ENCODE results near the gene HTRA3.
"Not testable (repeated sequence)": the region's sequence is repeated elsewhere in the genome, so short reads cannot be mapped to it uniquely, and the experiment has no call there.

The HTRA3 gene

GRCh38 chr4:8345946-8346814, 76.6 kb downstream of the HTRA3 start:
- Histone ChIP-seq H4K20me1 (ENCODE audit: insufficient read depth, low read length) (no peaks in the 10 kb centered on the region), H3K9ac (ENCODE audit: low read length) (no peak overlapping the region), H3K4me2 (ENCODE audit: low read length) (no peak overlapping the region), H3K4me1 (ENCODE audit: low read length) (peaks cover 5% of the 10 kb centered on the region; the same call in 1 of the 2 replicates), H3K4me3 (ENCODE audit: low read length) (no peak overlapping the region), H3K27ac (ENCODE audit: low read length) (no peak overlapping the region), H3K79me2 (ENCODE audit: low read length) (no peaks in the 10 kb centered on the region), H3K36me3 (replicated peaks; ENCODE audit: low read depth, low read length) (no peaks in the 10 kb centered on the region), H3K27me3 (ENCODE audit: low read depth, low read length) (no peaks in the 10 kb centered on the region), H2AFZ (ENCODE audit: low read depth, low read length) (no peak overlapping the region), H3K9me3 (ENCODE audit: insufficient read depth, low read length) (no peaks in the 10 kb centered on the region)
- TF ChIP-seq CTCF (IDR thresholded peaks at IDR 0.05; ENCODE audit: low read depth, low read length) = no peak
- no peak for TF ChIP-seq EZH2phosphoT487 (IDR thresholded peaks at IDR 0.05; ENCODE audit: low read depth)

- no peaks in the 10 kb centered on the region for H3K9me3 ChIP-seq (ENCODE audit: insufficient read depth, low read length)
- no peaks in the 10 kb centered on the region for H3K36me3 ChIP-seq (replicated peaks; ENCODE audit: low read depth, low read length)
- H3K4me3 ChIP-seq (ENCODE audit: low read length) = no peak overlapping the region
- no peak overlapping the region for H2AFZ ChIP-seq (ENCODE audit: low read depth, low read length)
- H3K79me2 ChIP-seq (ENCODE audit: low read length) = no peaks in the 10 kb centered on the region
- peaks cover 5% of the 10 kb centered on the region; the same call in 1 of the 2 replicates for H3K4me1 ChIP-seq (ENCODE audit: low read length)
- H3K27me3 ChIP-seq (ENCODE audit: low read depth, low read length) = no peaks in the 10 kb centered on the region
- no peak overlapping the region for H3K27ac ChIP-seq (ENCODE audit: low read length)
- TF ChIP-seq EZH2phosphoT487 (IDR thresholded peaks at IDR 0.05; ENCODE audit: low read depth) = no peak
- TF ChIP-seq CTCF (IDR thresholded peaks at IDR 0.05; ENCODE audit: low read depth, low read length) = no peak
- no peak overlapping the region for H3K4me2 ChIP-seq (ENCODE audit: low read length)
- no peak overlapping the region for H3K9ac ChIP-seq (ENCODE audit: low read length)
- no peaks in the 10 kb centered on the region for H4K20me1 ChIP-seq (ENCODE audit: insufficient read depth, low read length)
Observed at GRCh38 chr4:8346838-8347605, 77.5 kb downstream of the HTRA3 start.

GRCh38 chr4:8347660-8348059, 78.1 kb downstream of the HTRA3 start:
- Histone ChIP-seq H3K36me3 (replicated peaks; ENCODE audit: low read depth, low read length) (no peaks in the 10 kb centered on the region), H3K4me3 (ENCODE audit: low read length) (no peak overlapping the region), H3K27ac (ENCODE audit: low read length) (no peak overlapping the region), H4K20me1 (ENCODE audit: insufficient read depth, low read length) (no peaks in the 10 kb centered on the region), H3K4me1 (ENCODE audit: low read length) (peaks cover 5% of the 10 kb centered on the region; the same call in 1 of the 2 replicates), H3K9me3 (ENCODE audit: insufficient read depth, low read length) (no peaks in the 10 kb centered on the region), H3K27me3 (ENCODE audit: low read depth, low read length) (no peaks in the 10 kb centered on the region), H3K9ac (ENCODE audit: low read length) (no peak overlapping the region), H3K79me2 (ENCODE audit: low read length) (no peaks in the 10 kb centered on the region), H2AFZ (ENCODE audit: low read depth, low read length) (no peak overlapping the region), H3K4me2 (ENCODE audit: low read length) (no peak overlapping the region)
- TF ChIP-seq EZH2phosphoT487 (IDR thresholded peaks at IDR 0.05; ENCODE audit: low read depth) = no peak

DNA sequence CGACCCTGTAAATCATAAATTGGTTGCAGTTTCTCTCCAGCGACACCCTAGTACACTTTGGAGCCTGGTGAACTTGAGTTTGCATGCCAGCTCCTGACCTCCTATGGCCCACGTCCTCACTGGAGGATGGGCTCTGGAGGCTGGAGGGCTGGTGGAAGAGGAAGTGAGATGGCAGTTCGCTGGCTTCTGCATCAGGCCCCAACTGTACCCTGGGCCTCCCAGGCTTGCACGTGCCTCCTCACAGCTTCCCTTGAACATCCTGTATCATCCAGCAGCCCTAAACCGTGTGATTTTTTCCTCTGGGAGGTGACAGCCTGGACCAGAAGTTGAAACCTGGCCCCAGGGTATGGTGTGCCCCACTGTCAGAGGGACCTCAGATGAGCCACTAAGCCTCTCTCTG, 78.5 kb downstream of the HTRA3 start:
- Histone ChIP-seq H3K27me3 (ENCODE audit: low read depth, low read length) (no peaks in the 10 kb centered on the region), H3K4me3 (ENCODE audit: low read length) (no peak overlapping the region), H3K27ac (ENCODE audit: low read length) (no peak overlapping the region), H4K20me1 (ENCODE audit: insufficient read depth, low read length) (no peaks in the 10 kb centered on the region), H3K9ac (ENCODE audit: low read length) (no peak overlapping the region), H3K9me3 (ENCODE audit: insufficient read depth, low read length) (no peaks in the 10 kb centered on the region), H3K36me3 (replicated peaks; ENCODE audit: low read depth, low read length) (no peaks in the 10 kb centered on the region), H2AFZ (ENCODE audit: low read depth, low read length) (no peak overlapping the region), H3K79me2 (ENCODE audit: low read length) (no peaks in the 10 kb centered on the region), H3K4me1 (ENCODE audit: low read length) (peaks cover 5% of the 10 kb centered on the region; the same call in 1 of the 2 replicates), H3K4me2 (ENCODE audit: low read length) (no peak overlapping the region)
- TF ChIP-seq EZH2phosphoT487 (IDR thresholded peaks at IDR 0.05; ENCODE audit: low read depth) = no peak
- no peak for TF ChIP-seq CTCF (IDR thresholded peaks at IDR 0.05; ENCODE audit: low read depth, low read length)

DNA sequence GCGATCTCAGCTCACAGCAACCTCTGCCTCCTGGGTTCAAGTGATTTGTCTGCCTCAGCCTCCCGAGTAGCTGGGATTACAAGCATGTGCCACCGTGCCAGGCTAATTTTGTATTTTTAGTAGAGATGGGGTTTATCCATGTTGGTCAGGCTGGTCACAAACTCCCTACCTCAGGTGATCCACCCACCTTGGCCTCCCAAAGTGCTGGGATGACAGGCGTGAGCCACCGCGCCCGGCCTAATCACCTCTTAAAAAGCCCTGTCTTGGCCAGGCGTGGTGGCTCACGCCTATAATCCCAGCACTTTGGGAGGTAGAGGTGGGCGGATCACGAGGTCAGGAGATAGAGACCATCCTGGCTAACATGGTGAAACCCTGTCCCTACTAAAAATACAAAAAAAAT, 79.7 kb downstream of the HTRA3 start:
- H3K36me3 ChIP-seq (replicated peaks; ENCODE audit: low read depth, low read length); H2AFZ ChIP-seq (ENCODE audit: low read depth, low read length); H3K4me2 ChIP-seq (ENCODE audit: low read length): not testable (repeated sequence)

More for the DNA sequence above, 79.7 kb downstream of the HTRA3 start:
- H3K79me2 ChIP-seq (ENCODE audit: low read length); H3K27me3 ChIP-seq (ENCODE audit: low read depth, low read length); H3K9me3 ChIP-seq (ENCODE audit: insufficient read depth, low read length); H3K9ac ChIP-seq (ENCODE audit: low read length); H3K27ac ChIP-seq (ENCODE audit: low read length); H3K4me1 ChIP-seq (ENCODE audit: low read length); H3K4me3 ChIP-seq (ENCODE audit: low read length); H4K20me1 ChIP-seq (ENCODE audit: insufficient read depth, low read length): not testable (repeated sequence)
